ENCODE data around the gene NLGN4Y.

- TF ChIP-seq CTCF (IDR thresholded peaks at IDR 0.05) (no peak), POLR2A (IDR thresholded peaks at IDR 0.05) (no peak)
Measured at GRCh38 chrY:14641853-14642252, 117.5 kb downstream of the NLGN4Y start.
